GM12801 (cell line): ENCODE measurements around the gene PID1.

Source experiments
- TF ChIP-seq, protein P1 (sequence below): IDR thresholded peaks from one replicate; pipeline ENCODE4 v1.5.1; 2011; ENCODE audit warnings: control low read depth; ENCODE audit not compliant: insufficient read length; ENCODE audit errors: extremely low read depth

PID1 gene

DNA sequence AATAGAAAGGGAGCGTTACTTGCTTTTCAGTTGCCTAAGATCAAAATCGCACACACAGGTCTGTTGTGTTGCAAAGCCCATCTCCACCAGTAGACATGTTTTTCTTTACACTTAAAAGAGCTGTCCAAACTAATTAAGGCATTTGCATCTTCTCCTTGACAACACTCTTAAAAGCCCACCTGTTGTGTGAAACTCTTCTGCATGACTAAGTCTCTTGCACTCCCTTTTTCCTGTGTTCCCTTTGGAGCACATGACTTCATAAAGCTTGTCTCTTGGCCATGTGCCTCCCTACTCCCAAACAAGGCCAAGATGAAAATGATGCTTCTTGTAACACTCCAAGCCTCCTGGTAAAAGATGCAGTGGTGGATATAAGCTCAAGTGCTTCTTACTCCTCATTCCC, 26.1 kb downstream of the PID1 start:
- TF ChIP-seq, protein P1, sequence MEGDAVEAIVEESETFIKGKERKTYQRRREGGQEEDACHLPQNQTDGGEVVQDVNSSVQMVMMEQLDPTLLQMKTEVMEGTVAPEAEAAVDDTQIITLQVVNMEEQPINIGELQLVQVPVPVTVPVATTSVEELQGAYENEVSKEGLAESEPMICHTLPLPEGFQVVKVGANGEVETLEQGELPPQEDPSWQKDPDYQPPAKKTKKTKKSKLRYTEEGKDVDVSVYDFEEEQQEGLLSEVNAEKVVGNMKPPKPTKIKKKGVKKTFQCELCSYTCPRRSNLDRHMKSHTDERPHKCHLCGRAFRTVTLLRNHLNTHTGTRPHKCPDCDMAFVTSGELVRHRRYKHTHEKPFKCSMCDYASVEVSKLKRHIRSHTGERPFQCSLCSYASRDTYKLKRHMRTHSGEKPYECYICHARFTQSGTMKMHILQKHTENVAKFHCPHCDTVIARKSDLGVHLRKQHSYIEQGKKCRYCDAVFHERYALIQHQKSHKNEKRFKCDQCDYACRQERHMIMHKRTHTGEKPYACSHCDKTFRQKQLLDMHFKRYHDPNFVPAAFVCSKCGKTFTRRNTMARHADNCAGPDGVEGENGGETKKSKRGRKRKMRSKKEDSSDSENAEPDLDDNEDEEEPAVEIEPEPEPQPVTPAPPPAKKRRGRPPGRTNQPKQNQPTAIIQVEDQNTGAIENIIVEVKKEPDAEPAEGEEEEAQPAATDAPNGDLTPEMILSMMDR, result no peak

GRCh38 chr2:229243890-229244560, 27.1 kb downstream of the PID1 start:
- TF ChIP-seq, protein P1, result no peak

DNA sequence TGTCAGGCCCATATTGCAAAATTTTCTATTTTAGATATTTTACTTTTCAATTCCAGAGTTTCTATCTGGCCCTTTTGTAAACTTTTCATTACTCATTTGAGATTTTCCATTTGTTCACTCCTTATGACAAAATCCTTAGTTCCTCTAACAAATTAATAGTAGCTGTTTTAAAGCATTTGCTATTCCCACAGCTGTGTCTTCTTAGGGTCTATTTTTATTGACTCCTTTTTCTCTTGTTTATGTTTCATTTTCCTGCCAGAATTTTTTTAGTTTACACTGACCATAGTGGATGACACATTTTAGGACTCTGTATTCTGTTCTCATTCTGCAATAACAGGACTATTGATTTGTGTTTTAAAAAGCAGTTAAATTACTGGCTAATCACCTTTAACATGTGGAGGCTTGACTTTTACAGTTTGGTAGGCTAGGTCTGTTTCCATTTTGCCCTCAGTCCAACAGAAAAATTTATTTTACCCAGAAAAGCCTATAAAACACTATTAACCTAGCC, 30.0 kb downstream of the PID1 start:
- TF ChIP-seq, protein P1, result no peak

DNA sequence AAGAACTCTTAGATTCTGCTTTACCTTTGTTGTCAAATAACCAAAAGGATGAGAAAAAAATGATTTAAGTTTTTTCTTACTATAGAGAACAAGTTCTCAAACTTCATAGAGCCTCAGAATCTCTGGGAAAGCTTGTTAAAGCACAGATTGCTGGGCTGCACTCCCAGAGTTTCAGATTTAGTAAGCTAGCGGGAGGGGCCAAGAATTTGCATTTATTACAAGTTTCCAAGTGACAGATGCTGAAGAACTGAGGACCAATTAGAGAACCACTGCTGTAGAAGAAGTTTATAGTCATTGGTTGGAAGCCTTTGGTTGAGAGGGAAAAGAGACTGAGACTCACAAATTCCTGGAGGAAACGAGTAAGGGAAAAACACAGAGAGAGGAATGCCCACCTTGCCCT, 32.1 kb downstream of the PID1 start:
- TF ChIP-seq, protein P1, result no peak

DNA sequence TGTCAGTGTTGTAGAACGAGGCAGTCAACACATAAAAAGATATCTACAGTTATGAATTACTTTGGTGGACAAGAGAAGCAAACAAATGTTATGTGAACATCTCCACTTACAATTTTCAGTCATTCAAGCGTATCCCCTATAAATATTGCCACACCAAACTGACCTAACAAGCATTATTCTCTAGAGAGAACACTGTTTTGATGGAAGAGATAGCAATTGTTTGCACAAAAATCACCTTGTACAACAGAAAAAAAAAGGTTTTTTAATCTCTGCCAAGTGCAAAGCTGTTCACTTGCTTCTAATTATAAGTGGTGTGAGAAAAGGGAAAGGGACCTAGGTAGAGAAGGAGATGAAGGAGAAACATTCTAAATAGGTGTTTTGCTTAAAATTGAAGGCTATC, 33.8 kb downstream of the PID1 start:
- TF ChIP-seq, protein P1, result no peak

DNA sequence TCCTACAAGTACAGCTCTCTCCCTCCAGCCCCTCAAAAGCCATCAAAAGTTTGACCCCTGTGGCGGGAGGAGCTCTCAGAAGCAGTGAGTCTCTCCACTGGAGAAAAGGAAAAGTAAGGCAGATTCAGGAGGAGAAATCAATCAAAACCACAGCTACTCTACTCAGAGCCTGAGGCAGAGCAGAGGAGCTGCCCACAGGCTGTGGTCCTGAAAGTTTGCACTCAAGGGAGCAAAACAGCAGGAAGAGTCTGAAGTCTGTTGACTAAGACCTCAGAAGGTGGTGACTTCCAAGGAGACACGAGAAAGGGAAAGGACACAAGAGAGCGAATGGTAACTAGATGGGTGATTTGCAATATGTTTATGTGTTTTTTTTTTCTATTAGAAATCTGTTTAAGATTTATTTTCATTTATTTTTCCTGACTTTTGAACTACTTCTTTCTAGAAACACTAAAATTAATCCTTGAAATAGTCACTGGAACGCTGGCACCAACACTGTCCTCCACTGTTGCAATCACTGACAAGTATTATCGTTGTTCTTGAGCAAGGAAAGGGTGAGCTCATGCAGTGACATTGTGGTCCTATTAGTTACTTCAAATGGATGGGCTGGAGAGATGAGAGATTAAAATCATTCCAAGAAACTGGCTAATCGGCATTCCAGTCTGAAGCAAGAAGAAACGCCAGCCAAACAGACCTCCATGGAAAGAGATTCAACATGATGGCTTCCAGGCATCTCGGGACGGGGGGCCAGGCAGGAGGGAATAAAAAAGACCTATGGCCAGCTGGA, 35.8 kb downstream of the PID1 start:
- TF ChIP-seq, protein P1, result no peak

GRCh38 chr2:229231885-229232284, 39.2 kb downstream of the PID1 start:
- TF ChIP-seq, protein P1, result no peak
